Cardiac septum (tissue), 1 donor: ENCODE measurements around the gene SIGMAR1. TPM values are rescaled to one million over a fixed set of nuclear protein-coding genes. Genes with fewer than 3 reads are reported as not detected.

Source experiments
- DNase-seq: peaks from one replicate; pipeline ENCODE4 v3.0.0-alpha.2; 2020; ENCODE audit warnings: low spot score
- intact Hi-C: fragments of 100-400 bp; cut with DNase I; formaldehyde crosslinking; loops from one replicate; pipeline ENCODE4 v1.14.0; 2022
- total RNA-seq: library from RNA; stranded (reverse); fragmentation: NEBNext Ultra II Directional; extraction: Animal tissue kit (Norgen Biotek cat#: 25700); gene quantifications from one replicate; pipeline ENCODE4 v1.2.1, GENCODE V29; 2021
- donor health status: DM: no; HTN: no; CAD: no.

Gene SIGMAR1
- total RNA-seq, 1 donor from 2014 or later, result 25.8 TPM

DNA sequence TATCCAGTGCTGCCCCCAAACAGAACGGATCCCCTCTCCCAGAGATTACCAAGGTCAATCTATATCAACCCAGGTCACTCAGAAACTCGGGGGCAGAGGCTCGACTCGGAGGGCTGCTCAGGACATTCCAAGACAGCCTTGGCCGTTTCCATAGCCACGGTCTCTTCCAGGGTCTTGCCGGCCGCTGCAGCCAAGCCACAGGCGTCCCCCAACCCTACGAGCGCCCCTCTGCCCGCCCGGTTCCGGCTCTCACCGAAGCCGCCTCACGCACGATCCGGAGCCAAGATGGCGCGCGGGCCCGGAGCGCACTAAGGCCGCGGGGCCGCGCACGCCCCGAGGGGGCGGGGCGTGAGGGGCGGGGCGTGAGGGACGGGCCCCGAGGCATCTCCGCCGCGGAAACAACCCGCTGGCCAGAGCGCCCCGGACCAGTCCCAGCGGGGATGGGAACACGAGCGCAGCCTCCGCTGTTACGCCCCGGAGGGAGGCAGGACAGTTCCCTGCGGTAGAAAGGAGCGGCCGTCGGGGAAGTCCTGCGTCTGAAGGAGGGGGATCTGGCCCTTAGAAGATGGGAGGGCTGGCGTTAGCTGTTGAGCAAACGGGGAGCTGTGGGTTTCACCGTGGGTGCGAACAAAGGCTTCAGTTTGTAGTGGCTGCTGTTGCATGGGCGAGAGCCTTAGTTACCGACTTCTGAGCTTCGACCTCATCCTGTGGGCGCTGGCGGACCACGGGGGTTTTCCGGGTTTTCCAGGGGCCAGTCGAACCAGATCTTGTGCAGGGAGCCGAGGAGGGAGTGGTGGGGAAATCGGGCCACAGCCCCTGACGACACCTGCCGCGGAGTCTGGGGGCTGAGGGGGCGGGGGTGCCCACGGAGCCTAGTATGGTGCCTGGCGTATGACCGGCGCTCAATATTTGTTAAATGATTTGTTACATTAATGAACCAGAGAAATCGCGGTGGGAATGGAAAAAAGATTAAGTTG is 25.5 kb downstream of the SIGMAR1 start, which contains the start of gene RPP25L:
Gene RPP25L, minus strand, starts transcription at position 287 of the 977 bp plus-strand sequence. CDS start 801 bp downstream, outside the sequence.
- peak; percentile 94 for DNase-seq

GRCh38 chr9:34611251-34611810 is 26.3 kb downstream of the SIGMAR1 start:
- intact Hi-C loops, result loop anchor here (5.0 kb wide), 2 partner anchors 36 to 154 kb away; partner anchors contain the start of genes DNAI1, FAM219A and GALT
- DNase-seq, result no peak

More for the DNA sequence above, 25.5 kb downstream of the SIGMAR1 start, which contains the start of gene RPP25L:
- intact Hi-C loops, result loop anchor here (1.0 to 5.0 kb wide), 3 partner anchors 8 to 155 kb away; partner anchors contain the start of genes DCTN3, DNAI1, FAM219A and GALT

- intact Hi-C loops, result loop anchor here (5.0 kb wide), 2 partner anchors 37 to 153 kb away; partner anchors contain the start of genes DNAI1, FAM219A and GALT
- DNase-seq, result no peak
Observed at GRCh38 chr9:34610434-34611206, 27.0 kb downstream of the SIGMAR1 start.

DNA sequence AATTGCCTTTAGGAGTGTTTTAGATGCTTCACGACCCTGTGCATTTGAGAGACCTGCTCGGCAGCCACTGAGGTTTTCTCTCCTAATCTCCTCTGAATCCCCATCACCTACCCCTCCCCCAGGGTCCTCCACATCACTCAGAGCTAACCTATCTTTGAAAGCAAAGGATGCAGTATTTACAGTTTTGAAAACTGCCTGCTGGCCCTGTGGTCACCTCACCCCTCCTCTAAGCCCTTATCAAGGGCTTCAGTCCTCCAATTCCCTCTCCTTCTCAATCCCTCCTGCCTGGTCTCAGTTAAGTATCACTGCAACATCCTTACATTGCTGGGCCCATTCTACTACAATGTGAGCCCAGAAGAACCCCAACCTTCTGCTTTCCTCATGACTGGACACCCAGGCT is 30.3 kb downstream of the SIGMAR1 start:
- intact Hi-C loops, result no loop called here
- DNase-seq, result no peak

GRCh38 chr9:34606905-34607304 is 30.7 kb downstream of the SIGMAR1 start:
- intact Hi-C loops, result no loop called here
- no peak for DNase-seq

DNA sequence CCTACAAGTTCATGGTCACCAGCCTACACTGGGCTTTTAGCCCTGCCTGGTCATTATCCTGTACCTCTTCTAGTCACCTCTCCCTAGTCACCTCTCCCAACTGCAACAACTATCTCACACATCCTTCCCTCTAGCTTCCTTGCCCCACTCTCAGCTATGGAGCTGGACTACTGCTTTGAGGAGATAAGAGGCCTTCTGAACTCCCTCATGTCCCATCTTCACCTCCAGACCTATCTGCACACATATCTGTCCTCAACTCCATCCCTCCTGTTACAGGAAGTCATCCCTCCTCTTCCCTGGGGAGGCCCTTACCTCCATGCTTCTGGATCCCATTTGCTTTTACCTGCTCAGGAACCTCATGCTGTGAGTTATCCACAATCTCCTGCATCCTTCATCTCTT is 31.4 kb downstream of the SIGMAR1 start:
- DNase-seq, result no peak
- intact Hi-C loops, result no loop called here

- DNase-seq, result peak; percentile 89
- intact Hi-C loops, result loop anchor here (5.0 kb wide), 1 partner anchor 266 kb away; no protein-coding TSS in a partner anchor
Observed at GRCh38 chr9:34603610-34604231, 33.9 kb downstream of the SIGMAR1 start.

- intact Hi-C loops, result loop anchor here (5.0 kb wide), 1 partner anchor 265 kb away; no protein-coding TSS in a partner anchor
- DNase-seq, result no peak
Observed at GRCh38 chr9:34601937-34602573, 35.5 kb downstream of the SIGMAR1 start.

DNA sequence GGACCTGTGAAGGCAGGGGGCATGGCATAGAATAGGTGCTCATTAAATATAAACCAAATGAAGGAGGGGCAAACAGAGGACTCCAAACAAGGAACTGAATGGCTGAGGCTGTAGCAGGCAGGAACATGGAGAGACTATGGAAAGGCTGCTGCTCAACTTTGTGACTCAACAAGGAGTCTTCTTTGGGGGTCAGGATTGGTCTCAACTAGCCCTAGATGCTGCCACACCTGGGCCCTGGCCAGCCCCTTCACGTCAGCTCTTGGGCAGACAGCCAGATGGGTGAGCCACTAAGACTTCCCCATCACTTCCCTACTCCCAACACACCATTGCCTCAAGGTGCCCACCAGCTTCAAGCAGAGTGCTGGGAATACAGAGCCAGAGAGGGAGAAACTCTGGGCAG is 36.7 kb downstream of the SIGMAR1 start:
- intact Hi-C loops, result loop anchor here (5.0 kb wide), 1 partner anchor 264 kb away; no protein-coding TSS in a partner anchor

DNA sequence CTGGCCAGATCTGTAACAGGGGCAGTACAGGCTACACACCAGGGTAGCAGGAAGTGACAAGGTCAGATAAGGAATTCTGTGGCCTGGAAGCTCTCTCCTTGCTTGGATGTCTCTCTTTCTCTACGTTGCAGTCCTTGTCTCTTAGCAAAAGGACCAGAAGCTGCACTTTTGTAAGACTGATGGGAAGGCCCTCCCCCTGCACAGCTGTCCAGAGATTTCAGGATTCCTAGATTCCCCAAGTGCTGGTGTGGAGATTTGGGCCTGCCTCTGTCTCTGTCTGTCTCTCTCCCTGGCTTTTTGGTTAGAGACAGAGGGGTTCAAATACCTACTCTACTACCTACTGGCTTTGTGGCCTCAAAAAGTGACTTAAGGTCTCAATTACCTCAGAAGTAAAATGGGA is 38.0 kb downstream of the SIGMAR1 start:
- intact Hi-C loops, result no loop called here
- DNase-seq, result no peak

More for the DNA sequence above, 36.7 kb downstream of the SIGMAR1 start:
- no peak for DNase-seq

GRCh38 chr9:34594177-34594576 is 43.4 kb downstream of the SIGMAR1 start:
- intact Hi-C loops, result loop anchor here (5.0 kb wide), 3 partner anchors 92 to 192 kb away; no protein-coding TSS in a partner anchor

DNA sequence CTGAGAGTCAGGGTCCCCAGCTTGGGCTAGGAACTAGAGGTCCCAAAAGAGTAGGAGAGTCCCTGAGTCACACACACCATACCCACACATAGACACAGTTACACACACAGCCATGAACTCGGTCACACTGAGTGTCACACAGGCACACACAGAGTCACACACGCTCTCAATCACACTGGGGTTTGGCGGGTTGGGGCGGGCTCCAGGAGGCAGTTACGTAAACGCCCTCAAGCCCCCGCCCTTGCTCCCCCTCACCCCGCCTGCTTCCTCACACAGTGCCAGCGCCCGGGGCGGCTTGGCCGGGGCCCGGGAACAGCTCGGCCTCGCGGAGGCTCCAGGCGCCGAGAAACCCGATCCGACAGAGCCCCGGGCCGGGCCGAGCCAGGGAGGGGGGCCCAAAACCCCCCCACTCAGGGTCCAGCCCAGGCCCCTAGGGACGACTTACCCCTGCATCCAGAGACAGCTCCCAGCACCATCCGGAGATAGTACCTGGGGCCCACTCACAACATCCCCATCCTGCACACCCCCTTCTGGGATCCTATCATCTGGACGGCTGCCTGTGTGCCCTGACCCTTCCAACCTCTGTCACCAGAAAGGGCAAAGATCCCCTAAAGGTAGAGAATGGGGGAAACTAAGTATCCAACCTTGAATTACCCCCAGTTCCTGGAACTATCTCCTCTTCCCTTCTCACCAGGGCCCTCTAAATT is 44.5 kb downstream of the SIGMAR1 start:
- intact Hi-C loops, result loop anchor here (5.0 kb wide), 3 partner anchors 91 to 191 kb away; no protein-coding TSS in a partner anchor
- no peak for DNase-seq

More at GRCh38 chr9:34594177-34594576, 43.4 kb downstream of the SIGMAR1 start:
- no peak for DNase-seq

DNA sequence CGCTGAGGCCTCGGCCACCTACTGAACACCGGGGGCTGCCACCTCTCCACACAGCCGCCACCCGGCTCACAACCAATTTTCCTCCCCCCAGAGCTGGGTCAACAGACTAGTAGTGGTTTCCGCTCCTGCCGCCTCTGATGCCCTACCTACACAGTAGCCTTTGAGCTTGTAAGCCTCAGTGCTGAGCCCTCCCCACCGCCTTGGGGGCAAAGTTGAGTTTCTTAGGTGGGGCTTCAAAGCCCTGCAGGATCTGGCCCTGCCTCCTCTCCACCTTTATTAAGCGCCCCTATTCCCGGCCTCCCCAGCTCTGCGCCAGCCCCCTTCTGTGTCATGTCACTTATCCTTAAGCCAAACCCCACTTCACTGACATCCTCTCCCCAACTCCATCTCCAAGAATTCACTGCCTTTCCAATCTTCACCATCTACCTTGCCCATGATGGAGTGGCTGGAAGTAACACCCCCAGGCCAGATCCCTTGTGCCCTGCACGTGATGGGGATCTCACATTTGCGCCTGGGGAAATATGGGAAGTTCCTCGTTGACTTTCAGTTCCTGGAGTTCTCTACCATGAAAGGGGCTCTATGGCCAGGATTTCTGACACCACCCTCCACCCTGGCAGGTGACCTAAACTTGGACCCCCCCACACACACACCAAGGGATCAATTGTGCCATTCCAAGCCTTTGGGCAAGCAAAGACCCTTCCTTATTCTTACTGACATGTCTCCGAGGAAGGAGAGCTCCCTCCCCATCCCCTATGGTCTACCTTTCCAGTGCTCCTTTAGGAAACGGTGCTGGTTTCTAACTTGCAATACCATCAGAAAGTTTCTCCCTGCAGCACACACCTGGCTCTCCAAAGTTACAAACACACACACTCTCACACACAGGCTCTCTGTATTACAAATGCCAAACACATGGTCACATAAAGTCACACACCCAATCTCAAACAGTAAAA is 45.4 kb downstream of the SIGMAR1 start:
- intact Hi-C loops, result loop anchor here (1.0 to 5.0 kb wide), 4 partner anchors 44 to 190 kb away; no protein-coding TSS in a partner anchor
- no peak for DNase-seq

DNA sequence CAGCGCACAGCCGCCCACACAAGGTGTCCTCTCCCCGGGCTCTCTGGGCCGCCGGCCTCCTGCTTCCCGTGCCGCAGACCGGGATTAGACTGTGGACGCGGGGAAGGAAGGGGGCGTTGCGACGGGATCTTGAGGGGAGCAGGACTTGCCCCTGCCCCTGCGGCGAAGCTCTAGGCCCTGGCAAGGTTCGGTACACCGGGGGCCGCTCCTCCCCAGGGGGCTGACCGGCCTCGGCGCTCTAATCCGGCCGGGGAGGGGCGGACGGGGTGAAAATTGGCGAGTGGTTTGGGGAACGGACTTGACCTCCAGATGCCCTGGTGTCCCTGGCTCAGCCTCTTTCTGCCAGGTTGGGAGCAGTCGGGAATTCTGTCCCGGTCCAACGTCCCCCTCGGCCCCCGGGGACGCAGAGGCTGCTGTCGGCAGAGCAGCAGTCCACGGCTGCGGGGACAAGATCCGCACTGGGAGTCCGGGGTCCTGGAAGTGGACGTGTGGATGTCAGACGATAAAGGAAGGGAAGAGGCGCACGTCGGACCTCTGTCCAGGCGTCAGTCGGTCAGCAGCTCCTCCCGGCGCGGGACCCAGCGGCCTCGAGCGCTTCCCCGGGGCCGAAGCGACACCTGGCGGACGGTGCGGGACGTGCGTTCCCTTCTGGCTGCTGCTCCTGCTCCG is 46.2 kb downstream of the SIGMAR1 start:
- peak; percentile 94 for DNase-seq
- intact Hi-C loops, result loop anchor here (1.0 to 5.0 kb wide), 4 partner anchors 43 to 189 kb away; no protein-coding TSS in a partner anchor

DNA sequence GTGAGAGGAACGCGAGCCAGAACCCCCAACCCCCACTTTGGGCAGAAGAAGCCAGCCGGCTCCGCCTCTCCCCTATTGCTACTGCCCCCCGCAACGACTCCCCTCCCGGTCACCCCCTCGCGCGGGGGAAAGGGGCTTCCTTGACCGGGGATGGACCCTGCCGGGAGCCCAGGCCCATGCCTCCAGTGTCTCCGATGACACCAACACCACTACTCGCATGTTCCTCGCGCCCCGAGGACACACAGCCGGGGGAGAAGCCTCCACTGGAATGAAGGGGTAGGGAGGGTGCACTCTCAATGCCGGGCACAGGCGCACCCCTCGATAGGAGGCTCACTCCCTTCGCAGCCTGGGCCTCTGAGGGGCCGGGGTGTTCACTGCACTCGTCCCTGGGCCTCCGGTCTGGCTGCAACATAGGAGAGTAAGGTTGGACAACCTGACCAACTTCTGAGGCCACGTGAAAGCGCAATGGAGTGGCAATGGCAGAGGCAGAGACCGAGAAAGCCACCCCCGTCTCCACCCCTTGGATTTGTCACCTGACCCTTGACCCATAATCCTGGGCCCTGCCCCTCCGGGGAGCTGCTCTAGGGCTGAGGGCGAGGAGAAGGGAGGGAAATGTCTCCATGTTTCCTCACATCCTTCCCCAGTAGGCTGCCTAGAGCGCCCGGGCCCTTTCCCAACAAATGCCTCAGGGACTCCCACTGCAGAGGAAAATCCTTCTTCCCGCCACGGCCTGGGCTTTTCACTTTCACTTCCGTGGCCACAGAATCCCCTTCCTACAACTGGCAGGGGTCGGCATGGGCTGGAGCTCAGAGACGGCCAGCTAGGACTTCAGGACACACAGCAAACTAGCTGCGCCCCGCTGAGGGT is 47.0 kb downstream of the SIGMAR1 start:
- intact Hi-C loops, result loop anchor here (1.0 to 5.0 kb wide), 4 partner anchors 42 to 188 kb away; no protein-coding TSS in a partner anchor

More for the DNA sequence above, 47.0 kb downstream of the SIGMAR1 start:
- no peak for DNase-seq
